Loucy (cell line): Measurements from ENCODE around the gene ADCY9.

ENCODE experiments used
- H2AFZ ChIP-seq: fragments of 200-600 bp; sonication (generic); 2 replicates; pipeline ENCODE4 v1.6.0; 2016; ENCODE audit warnings: antibody characterized with exemption, mild to moderate bottlenecking, low read length, moderate library complexity
- H3F3A ChIP-seq: fragments of 200-600 bp; 2 replicates; pipeline ENCODE4 v1.6.0; 2016; ENCODE audit warnings: antibody characterized with exemption, low read depth, mild to moderate bottlenecking
- H3K27me3 ChIP-seq: fragments of 200-600 bp; sonication (generic); 2 replicates; pipeline ENCODE4 v1.6.1; 2014; ENCODE audit warnings: low read length, mild to moderate bottlenecking; ENCODE audit not compliant: insufficient read depth, poor library complexity, severe bottlenecking
- H3K36me3 ChIP-seq: fragments of 200-600 bp; sonication (generic); 2 replicates; pipeline ENCODE4 v1.6.1; 2016; ENCODE audit warnings: low read length; ENCODE audit not compliant: insufficient read depth
- H3K4me1 ChIP-seq: fragments of 200-600 bp; sonication (generic); 2 replicates; pipeline ENCODE4 v1.5.1; 2014; ENCODE audit warnings: low read length, mild to moderate bottlenecking; ENCODE audit not compliant: insufficient read depth, poor library complexity, severe bottlenecking
- H3K4me2 ChIP-seq: fragments of 200-600 bp; sonication (generic); 2 replicates; pipeline ENCODE4 v1.6.0; 2014; ENCODE audit warnings: antibody characterized with exemption, low read length, low read depth, mild to moderate bottlenecking; ENCODE audit not compliant: poor library complexity, severe bottlenecking
- H3K4me3 ChIP-seq: fragments of 200-600 bp; sonication (generic); 2 replicates; pipeline ENCODE4 v1.5.1; 2014; ENCODE audit warnings: low read length, mild to moderate bottlenecking, mixed read lengths; ENCODE audit not compliant: poor library complexity, severe bottlenecking
- H3K79me2 ChIP-seq: fragments of 200-600 bp; sonication (generic); 2 replicates; pipeline ENCODE4 v1.6.1; 2014; ENCODE audit warnings: low read length; ENCODE audit not compliant: insufficient read depth
- H3K9ac ChIP-seq: fragments of 200-600 bp; sonication (generic); 2 replicates; pipeline ENCODE4 v1.6.0; 2014; ENCODE audit warnings: mild to moderate bottlenecking, low read depth, low read length, moderate library complexity; ENCODE audit not compliant: poor library complexity, severe bottlenecking
- H3K9me2 ChIP-seq: fragments of 200-600 bp; sonication (generic); replicated peaks from 2 replicates; pipeline ENCODE4 v1.6.1; 2016; ENCODE audit warnings: low read depth, low read length, mixed read lengths
- H3K9me3 ChIP-seq: fragments of 200-600 bp; sonication (generic); 2 replicates; pipeline ENCODE4 v1.6.1; 2014; ENCODE audit warnings: mild to moderate bottlenecking, antibody characterized with exemption, low read length, low read depth; ENCODE audit not compliant: insufficient read depth
- H4K20me1 ChIP-seq: fragments of 200-600 bp; sonication (generic); 2 replicates; pipeline ENCODE4 v1.6.0; 2014; ENCODE audit warnings: antibody characterized with exemption, low read length, mild to moderate bottlenecking; ENCODE audit not compliant: insufficient read depth, poor library complexity, severe bottlenecking
- CTCF ChIP-seq: fragments of 200-600 bp; sonication (generic); conservative IDR thresholded peaks from 2 replicates; pipeline ENCODE4 v1.5.1; 2014; ENCODE audit warnings: mild to moderate bottlenecking, antibody characterized with exemption, low read length
- EZH2phosphoT487 ChIP-seq: fragments of 200-600 bp; IDR thresholded peaks from 2 replicates; pipeline ENCODE4 v1.6.1; 2018; ENCODE audit warnings: antibody characterized with exemption, mild to moderate bottlenecking, moderate library complexity, borderline replicate concordance

ADCY9 gene

GRCh38 chr16:3964686-3965290 is 151.5 kb downstream of the ADCY9 start:
- H3K36me3 ChIP-seq, result no peaks in the 10 kb centered on the region
- no peaks in the 10 kb centered on the region for H3K9me3 ChIP-seq
- no peaks in the 10 kb centered on the region for H3K4me1 ChIP-seq
- no peaks in the 10 kb centered on the region for H3K27me3 ChIP-seq
- no peaks in the 10 kb centered on the region for H3K9me2 ChIP-seq
- no peaks in the 10 kb centered on the region for H4K20me1 ChIP-seq
- no peaks in the 10 kb centered on the region for H3F3A ChIP-seq
- H3K4me2 ChIP-seq, result no peak overlapping the region
- no peak overlapping the region for H2AFZ ChIP-seq
- no peak for TF ChIP-seq EZH2phosphoT487
- TF ChIP-seq CTCF, result no peak
- no peak overlapping the region for H3K4me3 ChIP-seq
- no peak overlapping the region for H3K9ac ChIP-seq
- H3K79me2 ChIP-seq, result no peaks in the 10 kb centered on the region

GRCh38 chr16:3963886-3964685 is 152.2 kb downstream of the ADCY9 start:
- H3K4me3 ChIP-seq, result no peak overlapping the region
- no peak overlapping the region for H3K9ac ChIP-seq
- no peaks in the 10 kb centered on the region for H3K9me2 ChIP-seq
- H3F3A ChIP-seq, result no peaks in the 10 kb centered on the region
- no peaks in the 10 kb centered on the region for H4K20me1 ChIP-seq
- no peaks in the 10 kb centered on the region for H3K79me2 ChIP-seq
- no peaks in the 10 kb centered on the region for H3K36me3 ChIP-seq
- no peaks in the 10 kb centered on the region for H3K9me3 ChIP-seq
- TF ChIP-seq CTCF (no peak), EZH2phosphoT487 (no peak)
- no peak overlapping the region for H2AFZ ChIP-seq
- no peaks in the 10 kb centered on the region for H3K4me1 ChIP-seq
- no peaks in the 10 kb centered on the region for H3K27me3 ChIP-seq
- H3K4me2 ChIP-seq, result no peak overlapping the region

- no peak overlapping the region for H3K9ac ChIP-seq
- TF ChIP-seq CTCF (no peak), EZH2phosphoT487 (no peak)
- no peaks in the 10 kb centered on the region for H3K79me2 ChIP-seq
- no peak overlapping the region for H3K4me3 ChIP-seq
- no peaks in the 10 kb centered on the region for H4K20me1 ChIP-seq
- no peak overlapping the region for H3K4me2 ChIP-seq
- no peaks in the 10 kb centered on the region for H3K36me3 ChIP-seq
- no peaks in the 10 kb centered on the region for H3K27me3 ChIP-seq
- no peaks in the 10 kb centered on the region for H3K9me3 ChIP-seq
- no peaks in the 10 kb centered on the region for H3K9me2 ChIP-seq
- H3F3A ChIP-seq, result no peaks in the 10 kb centered on the region
- no peak overlapping the region; the same call in 1 of the 2 replicates for H2AFZ ChIP-seq
- H3K4me1 ChIP-seq, result no peaks in the 10 kb centered on the region
Measured at GRCh38 chr16:3963203-3963602, 153.0 kb downstream of the ADCY9 start.
